Transverse colon (tissue), 4 donors: ENCODE results near the gene GAPVD1. TPM values are rescaled to one million over a fixed set of nuclear protein-coding genes. Genes with fewer than 3 reads are reported as not detected.

Experiments used
- DNase-seq: peaks from one replicate; pipeline ENCODE4 v3.0.0-alpha.2; 2019
- H3K27ac ChIP-seq, 4 donors: fragments of 200-600 bp; sonication (generic); 2 replicates each; pipeline ENCODE4 v1.5.1; 2016 to 2018; ENCODE audit warnings: inconsistent platforms in 4 of 4
- H3K27me3 ChIP-seq: fragments of 200-600 bp; sonication (generic); 2 replicates; pipeline ENCODE4 v1.5.1; 2017; ENCODE audit warnings: inconsistent platforms
- H3K36me3 ChIP-seq, 4 donors: fragments of 200-600 bp; sonication (generic); 2 replicates each; pipeline ENCODE4 v1.5.1; 2017 to 2019; ENCODE audit warnings: inconsistent platforms in 4 of 4
- H3K4me1 ChIP-seq, 4 donors: fragments of 200-600 bp; sonication (generic); 2 replicates each; pipeline ENCODE4 v1.5.1; 2017 to 2020; ENCODE audit warnings: inconsistent platforms in 4 of 4
- H3K4me3 ChIP-seq, 4 donors: fragments of 200-600 bp; sonication (generic); 1 replicate in 1 of 4; 2 replicates in 3 of 4; pipeline versions ENCODE4 v1.5.1 to v1.6.1; 2017 to 2019; ENCODE audit warnings: inconsistent platforms in 4 of 4
- H3K9me3 ChIP-seq, 2 donors: fragments of 200-600 bp; sonication (generic); 2 replicates each; pipeline ENCODE4 v1.5.1; 2017 to 2019; ENCODE audit warnings: inconsistent platforms in 2 of 2
- EP300 ChIP-seq: sonication (generic); formaldehyde crosslinking; IDR thresholded peaks from one replicate; pipeline ENCODE4 v1.6.1; 2017; ENCODE audit warnings: antibody characterized with exemption, low read depth
- POLR2A ChIP-seq: fragments of 450-650 bp; IDR thresholded peaks from one replicate; pipeline ENCODE4 v1.6.1; 2016; ENCODE audit warnings: antibody characterized with exemption, mild to moderate bottlenecking, moderate library complexity
- POLR2AphosphoS5 ChIP-seq, 3 donors: sonication (generic); formaldehyde crosslinking; IDR thresholded peaks; one replicate each; pipeline ENCODE4 v1.6.1; 2016; ENCODE audit warnings: antibody characterized with exemption in 3 of 3
- WGBS, 2 donors: methylation state at CpG; one replicate each; pipeline ENCODE4 v1.1.5; 2018; ENCODE audit warnings: low coverage in 1 of 2; 5-methylcytosine and 5-hydroxymethylcytosine counted together
- in situ Hi-C, 4 donors: fragments of 200-750 bp; cut with MboI; loops; one replicate each; pipeline versions ENCODE4 v1.15.0 to v1.15.1; 2017; ENCODE audit warnings: low sequenced_read_pairs in 3 of 4, low pct_ligation_motif_present in 1 of 4, low pct_unique_long_range_greater_than_20kb in 1 of 4
- intact Hi-C: fragments of 100-400 bp; cut with DNase I; formaldehyde crosslinking; loops from one replicate; pipeline ENCODE4 v1.15.1; 2023; ENCODE audit warnings: low total_unique reads
- total RNA-seq, 4 donors: library from RNA; depleted of rRNA; stranded (reverse); fragments of >200 nt; gene quantifications; one replicate each; pipeline ENCODE4 v1.1.0, GENCODE V29; 2016
- TF ChIP-seq, protein P1 (sequence below), 5 experiments: fragments of 200-600 bp in 3 of 5; fragments of 450-650 bp in 2 of 5; sonication (generic) in 3 of 5; IDR thresholded peaks; 1 replicate in 2 of 5; 2 replicates in 3 of 5; pipeline ENCODE4 v1.5.1; 2016 to 2017; ENCODE audit warnings: antibody characterized with exemption in 5 of 5, inconsistent platforms in 3 of 5, mild to moderate bottlenecking in 2 of 5, moderate library complexity in 1 of 5

GAPVD1 gene
- total RNA-seq, 4 donors from 2014 or later, result 27.7 to 80.4 (median 48.4) TPM

DNA sequence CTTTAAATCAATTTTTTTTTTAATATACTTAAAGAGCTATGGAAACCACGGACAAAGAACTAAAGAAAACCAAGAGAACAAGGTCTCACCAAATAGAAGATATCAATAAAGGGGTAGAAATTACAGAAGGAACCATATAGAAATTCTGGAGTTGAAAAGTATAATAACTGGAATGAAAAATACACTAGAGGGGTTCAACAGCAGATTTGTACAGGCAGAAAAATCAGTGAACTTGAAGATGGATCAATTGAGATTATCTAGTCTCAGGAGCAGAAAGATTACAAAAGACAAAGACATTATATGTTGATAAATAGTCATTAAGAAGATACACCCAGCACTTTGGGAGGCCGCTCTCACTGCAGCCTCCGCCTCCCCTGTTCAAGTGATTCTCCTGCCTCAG is 56.1 kb downstream of the GAPVD1 start:
- H3K27me3 ChIP-seq, result no peaks in the 10 kb centered on the region
- H3K4me3 ChIP-seq, result no peak overlapping the region
- 89 to 99% methylated on average over 1 to 3 of the region's 3 CpGs for WGBS, 2 donors
- peaks cover 0 to 58% (median 18%) of the 10 kb centered on the region in 4 donors for H3K36me3 ChIP-seq
- intact Hi-C loops (no loop called here), in situ Hi-C loops (no loop called here)
- TF ChIP-seq EP300 (no peak), POLR2A (no peak), POLR2AphosphoS5 (IDR thresholded peaks at IDR 0.05) (no peak)
- TF ChIP-seq, protein P1, sequence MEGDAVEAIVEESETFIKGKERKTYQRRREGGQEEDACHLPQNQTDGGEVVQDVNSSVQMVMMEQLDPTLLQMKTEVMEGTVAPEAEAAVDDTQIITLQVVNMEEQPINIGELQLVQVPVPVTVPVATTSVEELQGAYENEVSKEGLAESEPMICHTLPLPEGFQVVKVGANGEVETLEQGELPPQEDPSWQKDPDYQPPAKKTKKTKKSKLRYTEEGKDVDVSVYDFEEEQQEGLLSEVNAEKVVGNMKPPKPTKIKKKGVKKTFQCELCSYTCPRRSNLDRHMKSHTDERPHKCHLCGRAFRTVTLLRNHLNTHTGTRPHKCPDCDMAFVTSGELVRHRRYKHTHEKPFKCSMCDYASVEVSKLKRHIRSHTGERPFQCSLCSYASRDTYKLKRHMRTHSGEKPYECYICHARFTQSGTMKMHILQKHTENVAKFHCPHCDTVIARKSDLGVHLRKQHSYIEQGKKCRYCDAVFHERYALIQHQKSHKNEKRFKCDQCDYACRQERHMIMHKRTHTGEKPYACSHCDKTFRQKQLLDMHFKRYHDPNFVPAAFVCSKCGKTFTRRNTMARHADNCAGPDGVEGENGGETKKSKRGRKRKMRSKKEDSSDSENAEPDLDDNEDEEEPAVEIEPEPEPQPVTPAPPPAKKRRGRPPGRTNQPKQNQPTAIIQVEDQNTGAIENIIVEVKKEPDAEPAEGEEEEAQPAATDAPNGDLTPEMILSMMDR (IDR thresholded peaks at IDR 0.05), result no peak
- no peaks in the 10 kb centered on the region for H3K9me3 ChIP-seq
- H3K27ac ChIP-seq, result no peak overlapping the region
- no peak for DNase-seq
- H3K4me1 ChIP-seq, result no peaks in the 10 kb centered on the region

DNA sequence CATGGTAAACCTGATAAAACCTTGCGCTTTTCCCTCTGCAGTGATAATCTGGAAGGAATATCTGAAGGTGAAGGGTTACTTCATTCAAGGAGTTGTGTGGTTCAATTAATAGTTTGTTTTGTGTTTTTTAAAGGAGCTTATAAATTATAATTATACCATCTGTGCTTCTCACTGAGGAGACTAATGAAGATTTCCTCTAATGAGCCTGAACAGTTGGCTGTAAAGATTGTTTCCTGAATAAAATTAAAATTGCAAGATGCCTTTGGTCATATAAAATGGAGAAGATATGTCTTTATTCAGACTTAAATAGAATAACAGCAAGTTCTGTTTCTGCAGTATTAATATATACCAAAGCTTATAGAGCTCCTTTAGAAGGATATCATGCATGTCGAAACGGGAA is 59.9 kb downstream of the GAPVD1 start:
- no peak overlapping the region for H3K27ac ChIP-seq
- TF ChIP-seq POLR2AphosphoS5 (IDR thresholded peaks at IDR 0.05) (no peak), POLR2A (no peak), EP300 (no peak)
- TF ChIP-seq, protein P1 (IDR thresholded peaks at IDR 0.05), result no peak
- no peak overlapping the region for H3K4me3 ChIP-seq
- intact Hi-C loops (no loop called here), in situ Hi-C loops (no loop called here)
- no peaks in the 10 kb centered on the region for H3K9me3 ChIP-seq
- H3K36me3 ChIP-seq, result peaks cover 0 to 50% (median 13%) of the 10 kb centered on the region in 4 donors
- H3K4me1 ChIP-seq, result no peaks in the 10 kb centered on the region
- no peak for DNase-seq
- WGBS, 2 donors, result 68 to 98% methylated on average over 3 of the region's 3 CpGs
- no peaks in the 10 kb centered on the region for H3K27me3 ChIP-seq

DNA sequence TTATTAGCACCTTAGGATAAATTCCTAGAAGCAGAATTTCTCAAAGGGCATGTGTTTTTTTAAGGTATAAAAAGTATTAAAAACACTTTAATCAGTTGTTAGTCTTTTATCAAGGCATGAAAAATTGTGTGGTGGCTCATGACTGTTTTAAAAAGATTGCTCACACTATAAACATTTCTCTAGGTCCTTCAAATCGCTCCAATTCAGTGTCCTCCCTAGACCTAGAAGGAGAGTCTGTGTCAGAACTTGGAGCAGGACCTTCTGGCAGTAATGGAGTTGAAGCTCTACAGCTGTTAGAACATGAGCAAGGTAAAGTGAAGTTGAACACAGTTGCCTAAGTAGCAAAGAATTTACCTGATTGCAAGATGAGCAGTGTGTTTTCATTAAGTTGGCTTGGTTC is 62.0 kb downstream of the GAPVD1 start:
- no peak for DNase-seq
- Histone ChIP-seq H3K27me3 (no peaks in the 10 kb centered on the region), H3K9me3 (no peaks in the 10 kb centered on the region), H3K4me1 (no peaks in the 10 kb centered on the region), H3K27ac (no peak overlapping the region), H3K4me3 (no peak overlapping the region), H3K36me3 (peaks cover 0 to 42% (median 16%) of the 10 kb centered on the region in 4 donors)
- in situ Hi-C loops, result no loop called here
- WGBS, 2 donors, result 88 to 100% methylated on average over 1 of the region's 1 CpG
- TF ChIP-seq POLR2AphosphoS5 (IDR thresholded peaks at IDR 0.05) (no peak), POLR2A (no peak), EP300 (no peak)
- TF ChIP-seq, protein P1 (IDR thresholded peaks at IDR 0.05), result no peak
- intact Hi-C loops, result no loop called here

DNA sequence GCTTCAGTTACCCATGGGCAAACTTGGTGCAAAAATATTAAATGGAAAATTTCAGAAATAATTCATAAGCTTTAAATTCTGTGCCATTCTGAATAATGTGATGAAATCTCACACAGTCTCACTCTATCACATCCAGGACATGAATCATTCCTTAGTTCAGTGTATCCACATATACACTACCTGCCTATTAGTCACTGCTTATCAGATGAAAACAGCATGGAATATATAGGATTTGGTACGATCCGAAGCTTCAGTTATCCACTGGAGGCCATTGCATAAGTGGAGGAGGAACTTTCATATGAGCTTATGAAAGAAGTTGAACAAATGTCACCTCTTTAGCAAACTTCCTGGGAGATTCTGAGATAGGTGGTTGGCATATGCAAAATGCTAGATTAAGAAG is 64.2 kb downstream of the GAPVD1 start:
- Histone ChIP-seq H3K9me3 (no peaks in the 10 kb centered on the region), H3K27ac (no peak overlapping the region), H3K4me3 (no peak overlapping the region), H3K4me1 (no peaks in the 10 kb centered on the region), H3K27me3 (no peaks in the 10 kb centered on the region), H3K36me3 (peaks cover 0 to 50% (median 18%) of the 10 kb centered on the region in 4 donors)
- 96 to 98% methylated on average over 2 of the region's 2 CpGs for WGBS, 2 donors
- TF ChIP-seq EP300 (no peak), POLR2A (no peak), POLR2AphosphoS5 (IDR thresholded peaks at IDR 0.05) (no peak)
- TF ChIP-seq, protein P1 (IDR thresholded peaks at IDR 0.05), result no peak
- in situ Hi-C loops, result no loop called here
- intact Hi-C loops, result no loop called here
- DNase-seq, result no peak
